Measurements from ENCODE around the gene CA11.

CA11 gene

GRCh38 chr19:48614436-48615230 is 31.4 kb downstream of the CA11 start, which contains the start of gene FAM83E:
TSS of gene FAM83E (minus strand) at chr19:48615076. CDS start at chr19:48613372, 1,704 bp downstream.
- DNase-seq (ENCODE audit: low read depth in 1 of 2, low spot score in 1 of 2), result no peak

GRCh38 chr19:48613852-48614435 is 32.0 kb downstream of the CA11 start:
- DNase-seq (ENCODE audit: low read depth in 1 of 2, low spot score in 1 of 2), result no peak

DNA sequence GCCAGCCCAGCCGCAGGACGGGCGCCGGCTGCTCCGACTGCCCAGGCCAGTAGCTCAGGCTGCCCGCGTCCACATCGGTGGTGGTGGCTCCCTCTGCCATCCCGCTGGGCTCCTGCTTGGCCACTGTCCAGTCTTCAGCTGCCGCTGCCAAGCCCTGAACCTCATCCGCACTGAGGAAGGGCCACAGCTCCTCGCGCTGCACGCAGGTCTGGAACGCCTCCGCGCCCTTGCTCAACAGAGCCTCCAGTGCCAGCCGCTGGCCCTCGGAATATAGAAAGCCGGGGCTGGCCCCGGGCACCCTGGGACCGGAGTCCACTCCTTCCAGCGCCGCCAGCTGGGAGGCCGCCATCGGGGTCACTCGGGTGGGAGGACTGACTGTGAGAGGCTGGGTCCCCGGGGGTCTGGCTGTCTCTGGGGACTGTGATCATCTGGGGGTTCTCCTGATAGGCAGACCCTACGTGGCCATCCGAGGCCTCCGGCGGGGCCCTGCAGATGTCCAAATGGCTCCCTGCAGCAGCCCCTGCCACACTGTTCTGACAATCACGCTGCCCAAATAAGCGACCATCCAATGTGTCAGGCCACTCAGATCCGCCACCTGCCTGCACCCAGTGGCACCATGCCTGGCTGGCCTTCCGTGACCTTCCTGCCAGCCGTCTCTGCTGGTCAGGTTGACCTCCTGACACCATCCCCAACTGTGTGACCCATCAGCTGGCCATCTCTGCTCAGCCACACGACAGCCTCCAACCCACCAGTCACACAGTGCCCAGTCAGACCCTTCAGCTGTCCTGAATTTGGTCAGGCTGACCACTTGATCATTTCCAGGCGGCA is 32.7 kb downstream of the CA11 start:
- DNase-seq (ENCODE audit: low read depth in 1 of 2, low spot score in 1 of 2), result no peak

DNA sequence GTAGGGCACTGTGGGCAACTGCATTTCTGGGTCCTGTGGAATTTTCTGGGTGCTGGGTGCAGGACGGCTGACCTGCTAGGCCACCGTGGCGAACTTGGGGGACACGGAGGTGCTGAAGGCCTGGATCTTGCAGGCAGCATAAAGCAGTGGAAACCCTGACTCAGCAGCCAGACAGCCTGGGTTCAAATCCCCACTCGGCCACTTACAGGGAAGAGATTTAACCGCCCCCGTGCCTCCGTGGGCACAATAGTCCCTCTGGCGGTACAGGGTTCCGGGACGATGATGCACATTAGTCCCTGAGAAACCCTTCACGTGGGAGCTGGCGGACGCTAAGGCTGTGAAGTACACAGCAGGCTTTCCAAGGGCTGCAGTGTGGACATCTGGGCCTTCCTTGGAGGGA is 34.1 kb downstream of the CA11 start:
- no peak for DNase-seq (ENCODE audit: low read depth in 1 of 2, low spot score in 1 of 2)

DNA sequence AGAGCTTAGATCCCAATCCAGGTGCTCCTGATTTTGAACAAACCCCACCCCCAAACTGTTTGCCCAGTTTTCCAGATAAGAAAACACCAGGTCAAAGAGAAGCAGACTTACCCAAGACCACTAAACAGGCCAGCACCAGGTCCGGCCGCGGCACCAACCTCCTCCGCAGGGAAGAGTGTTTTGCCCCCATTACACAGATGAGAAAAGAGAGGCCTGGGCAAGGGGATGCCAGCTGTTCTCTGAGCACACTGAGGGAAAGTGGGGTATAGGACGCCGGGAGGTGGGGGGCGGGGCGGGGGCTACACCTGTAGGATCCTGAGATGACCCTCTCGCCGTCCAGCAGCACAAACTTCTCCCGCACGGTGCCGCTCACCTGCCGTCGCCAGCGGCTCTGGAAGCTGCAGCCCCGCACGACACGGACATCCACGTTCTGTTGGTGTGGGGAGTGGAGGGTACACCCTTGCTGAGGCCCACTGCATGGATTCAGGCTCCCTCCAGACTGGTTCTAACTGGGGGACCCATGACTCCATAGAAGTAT is 36.3 kb downstream of the CA11 start:
- DNase-seq (ENCODE audit: low read depth in 1 of 2, low spot score in 1 of 2), result no peak

DNA sequence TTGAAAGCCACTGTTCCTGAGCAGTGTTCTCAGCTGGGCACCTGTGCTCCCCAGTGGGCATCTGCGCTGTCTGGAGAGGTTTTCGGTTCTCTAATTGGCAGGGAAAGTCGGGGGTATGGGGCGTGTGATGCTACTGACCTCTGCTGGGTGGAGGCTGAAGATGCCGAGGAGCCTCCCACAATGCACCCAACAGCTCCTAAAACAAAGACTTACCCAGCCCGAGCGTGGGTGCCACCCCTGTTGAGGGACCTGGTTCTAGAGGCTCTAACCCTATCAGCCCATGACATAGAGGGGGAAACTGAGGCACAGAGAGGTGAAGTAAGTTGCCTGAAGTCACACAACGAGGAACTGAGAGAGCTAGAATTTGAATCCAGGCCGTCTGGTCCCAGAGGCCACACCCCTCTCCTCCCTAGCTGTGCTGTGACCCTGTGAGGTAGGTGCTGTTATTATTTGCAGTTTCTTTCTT is 37.2 kb downstream of the CA11 start:
- DNase-seq (ENCODE audit: low read depth in 1 of 2, low spot score in 1 of 2), result no peak

DNA sequence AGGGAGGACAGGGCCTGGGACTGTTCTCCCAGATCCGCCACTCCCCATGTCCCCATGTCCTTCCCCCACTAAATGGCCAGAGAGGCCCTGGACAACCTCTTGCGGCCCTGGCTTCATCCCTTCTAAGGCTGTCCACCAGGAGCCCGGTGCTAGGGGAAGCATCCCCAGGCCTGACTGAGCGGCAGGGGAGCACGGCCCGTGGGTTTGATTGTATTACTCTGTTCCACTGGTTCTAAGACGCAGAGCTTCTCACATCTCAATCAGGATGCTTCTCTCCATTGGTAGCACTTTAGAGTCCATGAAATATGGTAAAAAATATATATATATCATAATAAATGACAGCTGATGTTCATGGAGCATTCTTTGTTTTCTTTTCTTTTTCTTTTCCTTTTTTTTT is 38.6 kb downstream of the CA11 start:
- no peak for DNase-seq (ENCODE audit: low read depth in 1 of 2, low spot score in 1 of 2)

GRCh38 chr19:48606463-48607358 is 39.3 kb downstream of the CA11 start, which contains the start of gene SPACA4:
TSS of gene SPACA4 (plus strand) at chr19:48606742. CDS start at chr19:48606979, 237 bp downstream.
- no peak for DNase-seq (ENCODE audit: low read depth in 1 of 2, low spot score in 1 of 2)

DNA sequence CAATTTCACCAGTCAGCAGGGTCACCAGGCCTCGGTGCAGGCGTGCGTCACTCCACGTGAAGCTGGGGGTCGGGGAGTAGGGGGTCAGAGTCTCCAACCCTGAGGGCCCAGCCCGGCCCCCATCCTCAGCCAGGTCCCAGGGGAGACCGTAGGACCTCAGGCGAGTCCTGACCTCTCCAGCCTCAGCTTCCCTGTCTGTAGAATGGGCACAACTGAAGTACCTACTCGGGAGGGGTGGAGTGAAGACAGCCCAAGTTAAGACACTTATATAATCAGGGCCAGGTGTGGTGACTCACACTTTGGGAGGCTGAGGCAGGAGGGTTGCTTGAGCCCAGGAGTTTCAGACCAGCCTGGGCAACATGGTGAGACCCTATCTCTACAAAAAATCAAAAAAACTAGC is 42.1 kb downstream of the CA11 start:
- no peak for DNase-seq (ENCODE audit: low read depth in 1 of 2, low spot score in 1 of 2)

DNA sequence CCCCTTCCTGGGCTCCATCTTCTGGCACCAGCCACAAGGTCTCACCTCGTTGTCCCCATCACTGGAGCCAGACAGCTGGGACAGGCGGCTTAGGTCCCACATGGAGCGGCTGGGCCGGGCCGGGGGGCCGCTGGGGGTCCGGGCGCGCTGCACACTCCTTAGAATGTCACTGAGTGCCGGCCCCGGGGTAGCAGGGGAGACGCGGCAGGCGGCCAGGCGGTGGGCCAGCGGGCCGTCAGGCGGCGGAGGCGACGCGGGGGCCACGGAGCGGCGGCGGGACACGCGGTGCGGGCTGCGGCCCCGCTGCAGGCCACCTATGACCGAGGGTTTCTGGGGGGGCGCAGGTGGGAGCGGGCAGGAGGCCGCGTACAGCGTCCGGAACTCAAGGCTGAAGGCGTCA is 42.5 kb downstream of the CA11 start:
- DNase-seq (ENCODE audit: low read depth in 1 of 2, low spot score in 1 of 2), result no peak

DNA sequence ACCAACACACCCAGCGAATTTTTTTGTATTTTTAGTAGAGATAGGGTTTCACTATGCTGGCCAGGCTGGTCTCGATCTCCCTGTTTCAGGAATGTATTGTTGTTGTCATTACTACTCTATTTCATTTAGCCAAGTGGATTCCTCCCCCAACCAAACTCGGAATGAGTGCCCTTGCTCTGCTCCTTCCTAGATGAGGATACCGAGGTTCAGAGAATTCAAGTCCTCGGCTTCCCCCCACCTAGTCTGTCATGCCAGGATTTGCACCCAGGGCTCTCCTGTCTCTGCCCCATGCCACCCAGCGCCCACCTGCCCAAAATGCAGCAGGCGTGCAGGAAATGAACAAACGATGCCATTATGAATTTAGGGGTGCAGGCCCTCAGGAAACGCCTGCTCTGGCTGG is 43.0 kb downstream of the CA11 start:
- no peak for DNase-seq (ENCODE audit: low read depth in 1 of 2, low spot score in 1 of 2)

DNA sequence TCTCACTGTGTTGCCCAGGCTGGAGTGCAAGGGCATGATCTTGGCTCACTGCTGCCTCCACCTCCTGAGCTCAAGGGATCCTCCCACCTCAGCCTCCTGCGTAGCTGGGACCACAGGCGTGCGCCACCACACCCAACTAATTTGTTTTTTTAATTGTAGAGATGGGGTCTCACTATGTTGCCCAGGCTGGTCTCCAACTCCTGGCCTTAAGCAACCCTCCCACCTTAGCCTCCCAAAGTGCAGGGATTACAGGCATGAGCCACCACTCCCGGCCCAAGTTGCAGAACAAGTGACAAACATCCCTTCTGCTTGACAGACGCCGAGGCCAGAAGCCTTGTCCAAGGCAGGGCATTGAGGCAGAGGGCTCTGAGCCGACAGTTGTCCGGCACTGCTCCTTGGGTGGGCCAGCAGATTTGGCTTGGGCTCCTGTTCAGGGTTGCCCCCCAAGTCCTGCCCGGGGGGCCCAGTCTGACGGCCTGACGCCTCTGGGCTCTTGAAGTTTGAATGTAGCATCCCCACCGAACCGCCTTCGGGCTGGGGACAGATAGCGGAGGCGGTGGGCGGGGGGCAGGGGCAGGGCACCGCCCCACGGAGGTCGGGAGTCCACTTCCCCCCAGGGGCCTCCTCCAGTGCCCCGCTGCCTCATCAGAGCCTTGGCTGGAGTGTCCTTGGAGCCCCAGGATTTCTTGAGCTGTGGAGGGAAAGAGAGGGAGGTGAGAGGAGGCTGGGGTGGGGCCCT is 45.1 kb downstream of the CA11 start:
- no peak for DNase-seq (ENCODE audit: low read depth in 1 of 2, low spot score in 1 of 2)

DNA sequence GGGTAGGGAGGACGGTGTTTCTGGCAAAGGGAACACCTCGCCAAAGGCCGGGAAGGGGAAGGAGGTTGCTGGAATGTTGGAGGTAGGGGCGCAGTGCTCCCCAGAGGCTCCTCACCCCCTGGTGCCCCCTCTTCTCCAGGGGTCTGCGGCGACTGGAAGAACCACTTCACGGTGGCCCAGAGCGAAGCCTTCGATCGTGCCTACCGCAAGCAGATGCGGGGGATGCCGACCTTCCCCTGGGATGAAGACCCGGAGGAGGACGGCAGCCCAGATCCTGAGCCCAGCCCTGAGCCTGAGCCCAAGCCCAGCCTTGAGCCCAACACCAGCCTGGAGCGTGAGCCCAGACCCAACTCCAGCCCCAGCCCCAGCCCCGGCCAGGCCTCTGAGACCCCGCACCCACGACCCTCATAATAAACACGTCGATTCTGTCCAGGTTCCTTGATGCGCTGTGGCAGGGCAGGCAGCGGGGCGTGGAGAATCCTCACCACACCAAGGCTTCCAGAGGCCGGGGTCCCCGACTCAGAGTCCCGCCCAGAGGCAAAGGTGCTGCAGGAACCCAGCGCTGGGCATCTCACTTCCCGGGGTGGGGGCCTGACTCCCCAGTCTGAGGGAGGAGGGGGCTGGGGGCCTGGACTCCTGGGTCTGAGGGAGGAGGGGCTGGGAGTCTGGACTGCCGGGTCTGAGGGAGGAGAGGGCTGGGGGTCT is 46.8 kb downstream of the CA11 start:
- no peak for DNase-seq (ENCODE audit: low read depth in 1 of 2, low spot score in 1 of 2)

- DNase-seq (ENCODE audit: low read depth in 1 of 2, low spot score in 1 of 2), result no peak
Observed at GRCh38 chr19:48596679-48597465, 49.1 kb downstream of the CA11 start.

GRCh38 chr19:48596237-48596636 is 49.8 kb downstream of the CA11 start:
- no peak for DNase-seq (ENCODE audit: low read depth in 1 of 2, low spot score in 1 of 2)

DNA sequence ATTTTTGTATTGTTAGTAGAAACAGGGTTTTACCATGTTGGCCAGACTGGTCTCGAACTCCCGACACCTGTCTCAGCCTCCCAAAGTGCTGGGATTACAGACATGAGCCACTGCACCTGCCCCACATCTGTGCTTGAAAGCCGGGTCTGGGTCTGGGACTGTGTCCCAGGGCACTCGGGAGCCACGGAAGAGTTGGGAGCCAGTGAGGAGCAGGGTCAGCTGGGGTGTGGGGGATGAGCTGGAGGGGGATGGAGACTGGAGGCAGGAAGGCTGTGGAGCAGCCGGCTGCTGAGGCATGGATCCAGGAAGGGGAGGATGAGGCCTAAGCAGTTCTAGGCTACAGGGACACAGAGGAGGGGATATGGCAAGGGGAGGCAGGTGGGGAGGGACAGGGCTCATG is 50.2 kb downstream of the CA11 start:
- no peak for DNase-seq (ENCODE audit: low read depth in 1 of 2, low spot score in 1 of 2)

DNA sequence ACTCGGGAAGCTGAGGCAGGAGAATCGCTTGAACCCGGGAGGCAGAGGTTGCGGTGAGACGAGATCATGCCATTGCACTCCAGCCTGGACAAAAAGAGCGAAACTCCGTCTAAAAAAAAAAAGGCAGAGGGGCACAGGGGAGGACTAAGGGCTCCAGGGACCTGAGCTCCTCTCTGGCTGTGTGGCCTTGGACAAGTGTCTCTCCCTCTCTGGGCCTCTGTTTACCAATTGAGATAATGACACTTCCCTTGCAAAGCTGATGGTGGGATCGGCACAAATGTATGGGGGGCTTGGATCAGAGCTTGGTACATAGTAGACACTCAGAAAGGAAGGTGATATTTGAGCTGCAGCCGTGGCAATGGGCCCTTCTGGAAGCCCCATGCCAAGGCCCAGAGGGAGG is 50.8 kb downstream of the CA11 start:
- no peak for DNase-seq (ENCODE audit: low read depth in 1 of 2, low spot score in 1 of 2)

DNA sequence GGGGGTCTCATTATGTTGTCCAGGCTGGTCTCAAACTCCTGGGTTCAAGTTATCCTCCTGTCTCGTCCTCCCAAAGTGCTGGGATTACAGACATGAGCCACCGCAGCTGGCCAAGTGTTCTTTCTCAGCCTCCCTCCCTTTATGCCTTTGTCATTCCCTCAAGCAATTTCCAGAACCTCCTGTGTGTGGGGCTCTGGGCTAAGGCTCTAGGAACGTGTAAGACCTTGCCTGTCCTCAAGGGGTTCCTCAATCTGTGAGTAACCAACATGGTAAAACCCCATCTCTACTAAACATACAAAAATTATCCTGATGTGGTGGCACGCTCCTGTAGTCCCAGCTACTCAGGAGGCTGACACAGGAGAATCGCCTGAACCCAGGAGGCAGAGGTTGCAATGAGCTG is 55.0 kb downstream of the CA11 start:
- no peak for DNase-seq (ENCODE audit: low read depth in 1 of 2, low spot score in 1 of 2)

Measured in activated T-helper 1 cell treated with anti-CD3 and anti-CD28 coated beads, Interleukin-2, amount 50 U/mL, for 16 hours (primary cell).